Measurements from ENCODE around the gene CC2D1A. TPM values are rescaled to one million over a fixed set of nuclear protein-coding genes. Genes with fewer than 3 reads are reported as not detected.

Gene CC2D1A
- total RNA-seq, 1 experiment from 2014 or later = 15.3 TPM

GRCh38 chr19:13884726-13885591 is 21.0 kb upstream of the CC2D1A start:
- Histone ChIP-seq H3K36me3 (no peaks in the 10 kb centered on the region), H3K27me3 (peaks cover 2% of the 10 kb centered on the region; the same call in 1 of the 2 replicates), H3K27ac (no peak overlapping the region), H3K4me1 (peaks cover 18% of the 10 kb centered on the region), H3K9me3 (replicated peaks) (no peaks in the 10 kb centered on the region), H3K4me3 (no peak overlapping the region)
- DNase-seq = peak in 1 of 2 experiments; percentile 52

- Histone ChIP-seq H3K9me3 (replicated peaks) (no peaks in the 10 kb centered on the region), H3K27me3 (peaks cover 2% of the 10 kb centered on the region; the same call in 1 of the 2 replicates), H3K36me3 (no peaks in the 10 kb centered on the region), H3K4me1 (peaks cover 12% of the 10 kb centered on the region), H3K27ac (no peak overlapping the region), H3K4me3 (no peak overlapping the region)
- no peak for DNase-seq
These were observed 20.1 kb upstream of the CC2D1A start for GRCh38 chr19:13885826-13886365.

- H3K27me3 ChIP-seq = peaks cover 2% of the 10 kb centered on the region; the same call in 1 of the 2 replicates
- H3K4me3 ChIP-seq = no peak overlapping the region
- no peak overlapping the region for H3K27ac ChIP-seq
- H3K4me1 ChIP-seq = peaks cover 3% of the 10 kb centered on the region
- no peaks in the 10 kb centered on the region for H3K36me3 ChIP-seq
- DNase-seq = no peak
- no peaks in the 10 kb centered on the region for H3K9me3 ChIP-seq (replicated peaks)
These were observed 19.0 kb upstream of the CC2D1A start for GRCh38 chr19:13887018-13887436.

- Histone ChIP-seq H3K27ac (no peak overlapping the region), H3K4me3 (no peak overlapping the region), H3K27me3 (peaks cover 2% of the 10 kb centered on the region; the same call in 1 of the 2 replicates), H3K9me3 (replicated peaks) (no peaks in the 10 kb centered on the region), H3K4me1 (no peaks in the 10 kb centered on the region; the same call in 1 of the 2 replicates), H3K36me3 (no peaks in the 10 kb centered on the region)
- DNase-seq = no peak
These were observed 18.5 kb upstream of the CC2D1A start for GRCh38 chr19:13887517-13887916.

- DNase-seq = no peak
- H3K36me3 ChIP-seq = no peaks in the 10 kb centered on the region
- H3K4me3 ChIP-seq = no peak overlapping the region
- peaks cover 2% of the 10 kb centered on the region; the same call in 1 of the 2 replicates for H3K27me3 ChIP-seq
- no peaks in the 10 kb centered on the region; the same call in 1 of the 2 replicates for H3K4me1 ChIP-seq
- H3K9me3 ChIP-seq (replicated peaks) = no peaks in the 10 kb centered on the region
- no peak overlapping the region for H3K27ac ChIP-seq
These were observed 17.7 kb upstream of the CC2D1A start for GRCh38 chr19:13888281-13888680.

GRCh38 chr19:13890136-13890535 is 15.9 kb upstream of the CC2D1A start:
- Histone ChIP-seq H3K4me3 (no peak overlapping the region), H3K27me3 (peaks cover 2% of the 10 kb centered on the region; the same call in 1 of the 2 replicates), H3K36me3 (no peaks in the 10 kb centered on the region), H3K4me1 (no peaks in the 10 kb centered on the region; the same call in 1 of the 2 replicates), H3K9me3 (replicated peaks) (no peaks in the 10 kb centered on the region), H3K27ac (no peak overlapping the region)
- no peak for DNase-seq

DNA sequence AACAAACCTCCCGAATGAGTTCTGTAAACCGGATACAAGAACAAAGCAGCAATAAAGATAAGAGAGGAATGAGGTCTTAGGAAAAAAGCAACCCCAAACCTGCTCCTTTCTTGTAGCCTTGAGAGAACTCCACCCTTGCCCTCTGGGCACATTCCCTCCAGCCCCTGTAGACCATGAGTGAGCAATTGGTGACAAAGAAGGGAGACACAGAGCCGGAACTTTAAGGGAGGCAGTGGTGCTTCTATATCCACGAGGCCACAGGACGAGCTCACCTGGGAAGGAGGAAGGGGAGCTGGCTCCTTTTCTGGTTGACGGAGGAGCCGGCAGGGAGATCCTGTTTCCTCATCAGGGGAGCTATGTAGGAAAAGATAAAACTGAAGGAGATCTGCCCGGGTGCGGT is 13.1 kb upstream of the CC2D1A start:
- Histone ChIP-seq H3K4me3 (no peak overlapping the region), H3K9me3 (replicated peaks) (no peaks in the 10 kb centered on the region), H3K4me1 (no peaks in the 10 kb centered on the region), H3K27me3 (no peaks in the 10 kb centered on the region), H3K36me3 (no peaks in the 10 kb centered on the region), H3K27ac (no peak overlapping the region)
- DNase-seq = no peak

- no peak overlapping the region for H3K27ac ChIP-seq
- no peak for DNase-seq
- H3K36me3 ChIP-seq = no peaks in the 10 kb centered on the region
- no peaks in the 10 kb centered on the region for H3K9me3 ChIP-seq (replicated peaks)
- no peaks in the 10 kb centered on the region for H3K27me3 ChIP-seq
- no peak overlapping the region for H3K4me3 ChIP-seq
- no peaks in the 10 kb centered on the region for H3K4me1 ChIP-seq
These were observed 11.4 kb upstream of the CC2D1A start for GRCh38 chr19:13894552-13894951.

GRCh38 chr19:13896227-13896626 is 9.8 kb upstream of the CC2D1A start:
- Histone ChIP-seq H3K9me3 (replicated peaks) (no peaks in the 10 kb centered on the region), H3K4me3 (no peak overlapping the region), H3K27me3 (no peaks in the 10 kb centered on the region), H3K27ac (no peak overlapping the region), H3K36me3 (no peaks in the 10 kb centered on the region), H3K4me1 (no peaks in the 10 kb centered on the region)
- DNase-seq = no peak

DNA sequence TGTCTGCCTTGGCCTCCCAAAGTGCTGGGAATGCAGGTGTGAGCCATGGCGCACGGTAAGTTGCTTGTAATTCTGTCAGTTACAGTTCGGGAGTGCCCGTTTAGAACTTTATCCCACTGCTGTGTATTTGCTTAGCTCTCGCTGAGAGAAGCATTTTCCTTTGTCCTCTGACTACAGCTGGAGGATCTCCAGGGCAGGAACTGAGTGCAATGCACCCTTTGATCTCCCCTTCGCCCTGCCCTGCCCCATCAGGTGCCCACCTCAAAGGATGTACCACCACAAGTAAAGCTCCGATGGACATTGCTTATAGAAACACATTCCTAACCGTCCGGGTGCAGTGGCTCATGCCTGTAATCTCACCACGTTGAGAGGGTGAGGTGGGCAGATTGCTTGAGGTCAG is 6.6 kb upstream of the CC2D1A start:
- no peak overlapping the region for H3K27ac ChIP-seq
- DNase-seq = no peak
- no peaks in the 10 kb centered on the region for H3K36me3 ChIP-seq
- no peaks in the 10 kb centered on the region for H3K9me3 ChIP-seq (replicated peaks)
- no peak overlapping the region for H3K4me3 ChIP-seq
- H3K4me1 ChIP-seq = no peaks in the 10 kb centered on the region
- no peaks in the 10 kb centered on the region for H3K27me3 ChIP-seq

DNA sequence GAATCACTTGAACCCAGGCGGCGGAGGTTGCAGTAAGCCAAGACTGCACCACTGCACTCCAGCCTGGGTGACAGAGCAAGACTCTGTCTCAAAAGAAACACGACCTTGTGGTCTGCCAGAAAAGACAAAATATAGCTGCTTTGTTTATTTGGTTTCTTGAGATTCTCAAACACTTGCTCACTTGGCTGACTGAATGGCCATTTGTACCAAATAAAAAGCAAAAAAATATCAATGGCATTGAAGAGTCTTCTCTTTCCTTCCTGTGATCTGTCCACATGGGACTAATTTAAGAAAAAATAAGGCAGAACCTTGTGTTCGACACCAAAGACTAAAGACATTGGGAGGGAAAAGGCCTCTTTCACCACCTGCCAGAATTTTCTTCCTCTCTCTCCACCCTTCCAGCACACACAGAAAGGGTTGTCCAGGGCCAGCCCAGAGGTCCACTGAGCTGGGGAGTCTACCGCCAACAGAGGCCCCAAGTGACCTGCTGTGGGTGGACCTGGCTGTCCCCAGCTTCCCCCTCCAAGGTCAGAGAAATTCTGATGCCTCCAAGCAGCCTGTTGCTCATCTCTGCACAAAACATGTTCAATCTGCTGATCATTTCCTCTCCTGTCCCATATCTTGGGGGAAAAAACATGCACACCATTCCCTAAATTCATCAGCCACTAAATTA is 6.0 kb upstream of the CC2D1A start:
- Histone ChIP-seq H3K9me3 (replicated peaks) (no peaks in the 10 kb centered on the region), H3K36me3 (no peaks in the 10 kb centered on the region), H3K27ac (no peak overlapping the region), H3K27me3 (no peaks in the 10 kb centered on the region), H3K4me3 (no peak overlapping the region), H3K4me1 (no peaks in the 10 kb centered on the region)
- no peak for DNase-seq

DNA sequence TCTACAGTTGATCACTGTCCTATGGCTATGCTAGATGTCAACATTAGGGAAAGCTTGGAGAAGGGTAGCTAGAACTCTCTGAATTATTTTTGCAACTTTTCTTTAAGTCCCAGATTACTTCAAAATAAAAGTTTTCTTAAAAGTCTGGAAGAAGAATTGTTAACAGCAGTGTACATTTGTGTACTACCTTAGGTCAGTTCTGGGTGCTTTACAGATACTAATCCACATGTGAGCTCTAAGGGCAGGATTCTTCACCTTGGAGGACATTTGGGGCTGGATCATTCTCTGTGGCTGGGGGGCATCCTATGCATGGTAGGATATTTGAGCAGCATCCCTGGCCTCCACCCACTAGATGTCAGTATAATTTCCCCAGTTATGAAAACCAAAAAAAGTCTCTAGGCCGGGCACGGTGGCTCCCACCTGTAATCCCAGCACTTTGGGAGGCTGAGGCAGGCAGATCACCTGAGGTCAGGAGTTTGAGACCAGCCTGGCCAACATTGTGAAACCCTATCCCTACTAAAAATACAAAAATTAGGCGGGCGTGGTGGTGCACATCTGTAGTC is 2.9 kb upstream of the CC2D1A start:
- Histone ChIP-seq H3K27ac (no peak overlapping the region), H3K9me3 (replicated peaks) (no peaks in the 10 kb centered on the region), H3K27me3 (no peaks in the 10 kb centered on the region), H3K4me1 (peaks cover 4% of the 10 kb centered on the region; the same call in 1 of the 2 replicates), H3K36me3 (no peaks in the 10 kb centered on the region), H3K4me3 (no peak overlapping the region)
- DNase-seq = peak in 1 of 2 experiments; percentile 39

DNA sequence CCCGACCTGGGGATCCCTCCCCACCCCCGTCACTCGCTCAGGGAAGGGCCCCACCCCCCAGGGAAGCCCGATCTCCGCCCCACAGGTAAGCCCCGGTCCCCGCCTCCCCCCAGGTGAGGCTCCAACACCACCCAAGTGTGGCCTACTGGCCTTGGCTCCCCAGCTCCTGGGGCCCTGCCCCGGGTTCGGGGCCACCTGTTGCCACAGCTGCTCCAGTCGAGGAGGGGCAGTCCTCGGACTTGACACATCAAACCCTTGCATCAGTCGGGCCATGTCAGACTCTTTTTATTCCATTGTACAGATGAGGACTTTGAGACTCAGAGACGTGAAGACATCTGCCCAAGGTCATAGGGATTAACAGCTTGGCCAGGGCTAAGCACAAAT is 512 bp downstream of the CC2D1A start:
- Histone ChIP-seq H3K4me3 (peak overlapping the region; percentile 87), H3K27me3 (no peaks in the 10 kb centered on the region), H3K27ac (peak overlapping the region; percentile 60), H3K4me1 (peaks cover 4% of the 10 kb centered on the region; the same call in 1 of the 2 replicates), H3K9me3 (replicated peaks) (no peaks in the 10 kb centered on the region), H3K36me3 (no peaks in the 10 kb centered on the region)
- peak; percentile 58 to 62 for DNase-seq

DNA sequence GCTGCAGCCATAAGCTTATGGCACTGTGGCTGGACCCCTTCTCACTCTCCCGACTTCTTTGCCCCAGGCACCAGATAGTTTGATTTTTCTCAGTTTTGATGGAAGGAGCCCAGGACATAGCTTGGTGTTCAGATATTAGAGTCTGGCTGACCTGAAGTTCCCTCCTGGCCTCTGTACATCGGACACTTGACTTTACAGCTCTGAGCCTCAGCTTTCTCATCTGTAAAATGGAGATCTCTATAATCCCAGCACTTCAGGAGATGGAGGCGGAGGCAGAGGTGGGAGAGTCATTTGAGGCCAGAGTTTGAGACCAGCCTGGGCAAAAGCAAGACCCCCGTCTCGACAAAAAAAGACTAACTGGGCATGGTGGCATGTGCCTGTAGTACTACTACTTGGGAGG is 909 bp downstream of the CC2D1A start:
- Histone ChIP-seq H3K4me1 (peaks cover 4% of the 10 kb centered on the region; the same call in 1 of the 2 replicates), H3K4me3 (peak overlapping the region; percentile 87), H3K9me3 (replicated peaks) (no peaks in the 10 kb centered on the region), H3K27me3 (no peaks in the 10 kb centered on the region), H3K27ac (no peak overlapping the region), H3K36me3 (no peaks in the 10 kb centered on the region)
- DNase-seq = no peak

DNA sequence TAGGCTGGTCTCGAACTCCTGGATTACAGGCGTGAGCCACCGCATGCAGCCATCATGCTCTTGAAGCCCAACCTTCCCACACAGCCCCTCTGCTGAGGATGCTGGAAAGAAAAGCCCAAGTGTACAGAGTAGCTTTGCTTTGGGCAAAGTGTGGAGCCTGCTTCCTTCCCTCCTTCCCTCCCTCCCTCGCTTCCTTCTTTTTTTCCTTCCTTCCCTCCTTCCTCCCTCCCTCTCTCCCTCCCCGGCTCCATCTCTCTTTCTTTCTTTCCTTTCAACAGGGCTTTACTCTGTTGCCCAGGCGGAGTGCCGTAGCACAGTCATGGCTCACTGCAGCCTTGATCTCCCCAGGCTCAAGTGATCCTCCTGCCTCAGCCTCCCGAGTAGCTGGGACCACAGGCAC is 2.7 kb downstream of the CC2D1A start:
- Histone ChIP-seq H3K9me3 (replicated peaks) (no peaks in the 10 kb centered on the region), H3K27ac (no peak overlapping the region), H3K36me3 (no peaks in the 10 kb centered on the region), H3K27me3 (no peaks in the 10 kb centered on the region), H3K4me3 (no peak overlapping the region), H3K4me1 (peaks cover 4% of the 10 kb centered on the region; the same call in 1 of the 2 replicates)
- no peak for DNase-seq
